Measurements from ENCODE around the gene ARHGAP25. TPM values are rescaled to one million over a fixed set of nuclear protein-coding genes. Genes with fewer than 3 reads are reported as not detected.

Gene ARHGAP25
- total and polyA plus RNA-seq, 9 donors, result 8.5 to 30.5 (median 13.0) TPM

DNA sequence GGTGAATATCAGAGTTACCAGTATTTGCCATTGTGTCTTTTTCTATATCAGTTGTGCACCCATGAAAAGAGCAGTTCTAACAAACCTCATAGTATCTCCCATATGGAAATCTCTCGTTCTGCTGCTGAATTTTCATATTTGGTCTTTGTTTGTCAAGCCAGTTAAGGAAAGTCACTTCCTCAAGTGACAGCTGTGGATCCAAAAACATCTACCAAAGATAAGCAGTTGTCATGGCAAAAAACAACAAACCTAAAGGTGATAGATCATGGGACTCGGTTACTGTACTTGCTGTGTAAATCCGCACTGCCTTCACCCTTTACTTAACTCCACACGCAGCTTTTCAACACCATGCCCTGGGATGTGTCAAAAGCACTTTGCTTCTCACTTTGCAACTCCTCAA, 119.3 kb downstream of the ARHGAP25 start:
- intact Hi-C loops (cut with DNase I), result no loop called here
- Histone ChIP-seq H3K36me3 (no peaks in the 10 kb centered on the region), H3K9me3 (no peaks in the 10 kb centered on the region), H3K27me3 (no peaks in the 10 kb centered on the region), H3K4me1 (ENCODE audit: insufficient read depth) (no peaks in the 10 kb centered on the region), H3K4me3 (no peak overlapping the region), H3K27ac (no peak overlapping the region)
- TF ChIP-seq POLR2A (IDR thresholded peaks at IDR 0.05), result no peak
- TF ChIP-seq EP300 (IDR thresholded peaks at IDR 0.05), result no peak
- TF ChIP-seq, protein P1, sequence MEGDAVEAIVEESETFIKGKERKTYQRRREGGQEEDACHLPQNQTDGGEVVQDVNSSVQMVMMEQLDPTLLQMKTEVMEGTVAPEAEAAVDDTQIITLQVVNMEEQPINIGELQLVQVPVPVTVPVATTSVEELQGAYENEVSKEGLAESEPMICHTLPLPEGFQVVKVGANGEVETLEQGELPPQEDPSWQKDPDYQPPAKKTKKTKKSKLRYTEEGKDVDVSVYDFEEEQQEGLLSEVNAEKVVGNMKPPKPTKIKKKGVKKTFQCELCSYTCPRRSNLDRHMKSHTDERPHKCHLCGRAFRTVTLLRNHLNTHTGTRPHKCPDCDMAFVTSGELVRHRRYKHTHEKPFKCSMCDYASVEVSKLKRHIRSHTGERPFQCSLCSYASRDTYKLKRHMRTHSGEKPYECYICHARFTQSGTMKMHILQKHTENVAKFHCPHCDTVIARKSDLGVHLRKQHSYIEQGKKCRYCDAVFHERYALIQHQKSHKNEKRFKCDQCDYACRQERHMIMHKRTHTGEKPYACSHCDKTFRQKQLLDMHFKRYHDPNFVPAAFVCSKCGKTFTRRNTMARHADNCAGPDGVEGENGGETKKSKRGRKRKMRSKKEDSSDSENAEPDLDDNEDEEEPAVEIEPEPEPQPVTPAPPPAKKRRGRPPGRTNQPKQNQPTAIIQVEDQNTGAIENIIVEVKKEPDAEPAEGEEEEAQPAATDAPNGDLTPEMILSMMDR (IDR thresholded peaks at IDR 0.05), result no peak
- DNase-seq, result no peak
- WGBS, 3 donors, result 85 to 91% (median 91%) methylated on average over 4 of the region's 4 CpGs

DNA sequence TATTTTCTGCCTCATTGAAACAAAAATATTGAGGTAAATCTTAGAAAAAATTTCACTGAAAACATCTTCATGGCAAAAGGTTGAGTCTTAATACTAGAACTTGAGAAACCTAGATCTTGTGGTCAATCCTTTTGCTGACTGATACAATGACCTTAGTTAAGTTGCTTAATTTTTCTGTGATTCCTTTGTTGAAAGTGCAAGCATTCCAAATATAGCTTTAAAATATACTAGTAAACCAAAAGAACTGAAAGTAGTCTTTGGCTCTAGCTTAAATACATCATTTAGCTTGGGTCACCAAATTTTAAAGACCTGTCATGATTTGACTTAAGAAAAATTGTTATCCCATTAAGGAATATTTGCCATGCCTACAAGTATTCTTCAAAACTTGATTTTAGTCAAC, 119.9 kb downstream of the ARHGAP25 start:
- no peaks in the 10 kb centered on the region for H3K9me3 ChIP-seq
- no peaks in the 10 kb centered on the region for H3K27me3 ChIP-seq
- H3K36me3 ChIP-seq, result no peaks in the 10 kb centered on the region
- H3K27ac ChIP-seq, result no peak overlapping the region
- no peaks in the 10 kb centered on the region for H3K4me1 ChIP-seq (ENCODE audit: insufficient read depth)
- H3K4me3 ChIP-seq, result no peak overlapping the region
- DNase-seq, result no peak
- TF ChIP-seq EP300 (IDR thresholded peaks at IDR 0.05), result no peak
- TF ChIP-seq, protein P1 (IDR thresholded peaks at IDR 0.05), result no peak
- TF ChIP-seq POLR2A (IDR thresholded peaks at IDR 0.05), result no peak
- intact Hi-C loops (cut with DNase I), result no loop called here

DNA sequence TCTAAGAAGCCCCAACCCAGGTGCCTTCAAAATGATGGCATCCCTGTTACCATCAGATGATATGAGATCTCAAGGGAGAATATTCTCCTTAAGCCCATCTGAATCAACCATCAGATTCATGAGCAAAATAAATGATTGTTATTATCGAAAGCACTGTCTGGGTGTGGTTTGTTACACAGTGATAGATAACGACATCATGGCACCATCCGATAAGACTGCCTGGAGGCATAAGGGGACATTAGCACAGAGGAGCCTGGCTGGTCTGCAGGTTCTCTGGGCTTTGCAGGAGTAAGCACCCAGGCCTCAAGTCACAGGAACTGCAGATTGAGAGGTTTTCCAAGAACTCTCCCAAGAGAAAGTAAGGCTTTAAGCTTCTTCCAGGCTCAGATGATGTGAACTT, 120.9 kb downstream of the ARHGAP25 start:
- H3K27ac ChIP-seq, result no peak overlapping the region
- H3K27me3 ChIP-seq, result no peaks in the 10 kb centered on the region
- WGBS, 3 donors, result 96 to 97% (median 96%) methylated on average over 3 of the region's 3 CpGs
- intact Hi-C loops (cut with DNase I), result no loop called here
- no peak overlapping the region for H3K4me3 ChIP-seq
- TF ChIP-seq POLR2A (IDR thresholded peaks at IDR 0.05) (no peak), EP300 (IDR thresholded peaks at IDR 0.05) (no peak)
- TF ChIP-seq, protein P1 (IDR thresholded peaks at IDR 0.05), result no peak
- H3K9me3 ChIP-seq, result no peaks in the 10 kb centered on the region
- H3K4me1 ChIP-seq (ENCODE audit: insufficient read depth), result no peaks in the 10 kb centered on the region
- no peak for DNase-seq
- H3K36me3 ChIP-seq, result no peaks in the 10 kb centered on the region

DNA sequence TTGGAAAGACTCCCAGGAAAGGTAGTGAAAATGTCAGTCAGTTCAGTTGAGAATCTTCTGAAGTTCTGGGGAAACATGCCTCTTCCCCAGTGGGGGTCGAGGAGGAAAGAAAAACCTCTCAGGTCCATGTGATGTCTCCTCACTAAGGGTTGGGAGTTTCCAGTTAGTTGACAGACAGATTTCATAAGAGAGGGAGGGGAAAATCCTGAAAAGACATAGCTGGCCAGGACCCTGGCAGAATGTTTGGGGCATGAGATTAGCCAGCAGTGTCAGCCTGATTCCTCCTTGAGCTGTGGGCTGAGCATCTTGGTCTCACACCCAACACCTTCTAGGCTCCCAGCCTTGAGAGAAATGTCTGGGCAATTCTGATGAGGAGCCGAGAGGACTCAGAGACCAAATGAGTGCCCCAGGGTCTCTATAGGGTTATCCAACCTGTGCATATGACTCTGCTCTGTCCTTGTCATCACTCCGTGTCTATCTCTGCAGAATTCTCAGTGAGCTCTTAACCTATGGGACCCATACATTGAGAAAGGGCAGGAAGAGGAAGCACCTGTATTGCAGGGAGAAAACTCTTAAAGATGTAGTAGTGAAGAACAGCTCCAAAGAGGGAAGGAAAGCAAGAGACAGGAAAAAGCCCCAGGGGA, 122.7 kb downstream of the ARHGAP25 start:
- Histone ChIP-seq H3K4me3 (no peak overlapping the region), H3K27ac (no peak overlapping the region), H3K4me1 (ENCODE audit: insufficient read depth) (no peaks in the 10 kb centered on the region), H3K36me3 (no peaks in the 10 kb centered on the region), H3K27me3 (no peaks in the 10 kb centered on the region), H3K9me3 (no peaks in the 10 kb centered on the region)
- DNase-seq, result no peak
- TF ChIP-seq, protein P1 (IDR thresholded peaks at IDR 0.05), result no peak
- no peak for TF ChIP-seq EP300 (IDR thresholded peaks at IDR 0.05)
- TF ChIP-seq POLR2A (IDR thresholded peaks at IDR 0.05), result no peak
- 79 to 89% (median 88%) methylated on average over 3 of the region's 3 CpGs for WGBS, 3 donors
- intact Hi-C loops (cut with DNase I), result no loop called here
